ENCODE measurements around the gene B4GALNT3. TPM values are rescaled to one million over a fixed set of nuclear protein-coding genes. Genes with fewer than 3 reads are reported as not detected.

The B4GALNT3 gene
- total RNA-seq, 1 donor from 2014 or later = 67.0 TPM

GRCh38 chr12:475286-475685 lies 15.5 kb downstream of the B4GALNT3 start:
- no peak for DNase-seq (ENCODE audit: low spot score, unreplicated experiment)
- Mint-ChIP-seq H3K36me3 (ENCODE audit: insufficient read depth) (peaks cover 5% of the 10 kb centered on the region), H3K4me3 (ENCODE audit: low read depth) (no peak overlapping the region), H3K9me3 (ENCODE audit: low read depth) (no peaks in the 10 kb centered on the region), H3K4me1 (ENCODE audit: low read depth) (peaks cover 24% of the 10 kb centered on the region), H3K27me3 (no peaks in the 10 kb centered on the region), H3K27ac (peak overlapping the region; percentile 1)
- TF ChIP-seq CTCF (IDR thresholded peaks at IDR 0.05; ENCODE audit: unreplicated experiment) = no peak

- DNase-seq (ENCODE audit: low spot score, unreplicated experiment) = no peak
- Mint-ChIP-seq H3K36me3 (ENCODE audit: insufficient read depth) (peaks cover 7% of the 10 kb centered on the region), H3K27ac (no peak overlapping the region), H3K27me3 (no peaks in the 10 kb centered on the region), H3K9me3 (ENCODE audit: low read depth) (no peaks in the 10 kb centered on the region), H3K4me1 (ENCODE audit: low read depth) (peaks cover 22% of the 10 kb centered on the region), H3K4me3 (ENCODE audit: low read depth) (no peak overlapping the region)
- no peak for TF ChIP-seq CTCF (IDR thresholded peaks at IDR 0.05; ENCODE audit: unreplicated experiment)
Observed at GRCh38 chr12:479161-479560, 19.4 kb downstream of the B4GALNT3 start.

- Mint-ChIP-seq H3K9me3 (ENCODE audit: low read depth) (no peaks in the 10 kb centered on the region), H3K4me3 (ENCODE audit: low read depth) (no peak overlapping the region), H3K4me1 (ENCODE audit: low read depth) (peaks cover 20% of the 10 kb centered on the region), H3K36me3 (ENCODE audit: insufficient read depth) (peaks cover 7% of the 10 kb centered on the region), H3K27me3 (no peaks in the 10 kb centered on the region), H3K27ac (no peak overlapping the region)
- no peak for TF ChIP-seq CTCF (IDR thresholded peaks at IDR 0.05; ENCODE audit: unreplicated experiment)
- DNase-seq (ENCODE audit: low spot score, unreplicated experiment) = no peak
Observed at GRCh38 chr12:480831-481816, 21.4 kb downstream of the B4GALNT3 start.

- peaks cover 13% of the 10 kb centered on the region for H3K4me1 Mint-ChIP-seq (ENCODE audit: low read depth)
- no peak for TF ChIP-seq CTCF (IDR thresholded peaks at IDR 0.05; ENCODE audit: unreplicated experiment)
- no peak for DNase-seq (ENCODE audit: low spot score, unreplicated experiment)
- H3K9me3 Mint-ChIP-seq (ENCODE audit: low read depth) = peaks cover 2% of the 10 kb centered on the region
- peaks cover 9% of the 10 kb centered on the region for H3K36me3 Mint-ChIP-seq (ENCODE audit: insufficient read depth)
- H3K27ac Mint-ChIP-seq = no peak overlapping the region
- H3K27me3 Mint-ChIP-seq = no peaks in the 10 kb centered on the region
- no peak overlapping the region for H3K4me3 Mint-ChIP-seq (ENCODE audit: low read depth)
Observed at GRCh38 chr12:482061-482460, 22.3 kb downstream of the B4GALNT3 start.

- Mint-ChIP-seq H3K4me1 (ENCODE audit: low read depth) (peaks cover 2% of the 10 kb centered on the region), H3K9me3 (ENCODE audit: low read depth) (peaks cover 17% of the 10 kb centered on the region), H3K4me3 (ENCODE audit: low read depth) (no peak overlapping the region), H3K36me3 (ENCODE audit: insufficient read depth) (peaks cover 21% of the 10 kb centered on the region), H3K27me3 (no peaks in the 10 kb centered on the region), H3K27ac (no peak overlapping the region)
- TF ChIP-seq CTCF (IDR thresholded peaks at IDR 0.05; ENCODE audit: unreplicated experiment) = no peak
- DNase-seq (ENCODE audit: low spot score, unreplicated experiment) = no peak
Observed at GRCh38 chr12:484096-484495, 24.4 kb downstream of the B4GALNT3 start.
